ENCODE data around the gene CD247.

- TF ChIP-seq FOXP4 (CRISPR knock-in tag; IDR thresholded peaks at IDR 0.05; ENCODE audit: borderline replicate concordance): no peak
- TF ChIP-seq CTCF (IDR thresholded peaks at IDR 0.05 in 2 of 3, conservative IDR thresholded peaks at IDR 0.05 in 1 of 3; ENCODE audit: insufficient read depth in 2 of 3, low read depth in 1 of 3, low read length in 3 of 3): no peak
- no peak for TF ChIP-seq ETV6 (IDR thresholded peaks at IDR 0.05; ENCODE audit: borderline replicate concordance in 1 of 2, low read depth in 2 of 2, low read length in 1 of 2)
- TF ChIP-seq ETV6 (CRISPR knock-in tag; IDR thresholded peaks at IDR 0.05; ENCODE audit: borderline replicate concordance): no peak
- no peak for TF ChIP-seq ZNF24 (IDR thresholded peaks at IDR 0.05)
- no peak for TF ChIP-seq SIN3A (IDR thresholded peaks at IDR 0.05; ENCODE audit: borderline replicate concordance in 2 of 2, control insufficient read depth in 1 of 2, low read depth in 2 of 2, low read length in 2 of 2)
- no peak for TF ChIP-seq TEAD2 (tag; IDR thresholded peaks at IDR 0.05)
- no peak for TF ChIP-seq FOXA3 (CRISPR knock-in tag; conservative IDR thresholded peaks at IDR 0.05 in 1 of 2, IDR thresholded peaks at IDR 0.05 in 1 of 2)
- no peak for TF ChIP-seq ZNF124 (CRISPR knock-in tag; IDR thresholded peaks at IDR 0.05)
- no peak for TF ChIP-seq NFYB (IDR thresholded peaks at IDR 0.05; ENCODE audit: extremely low read depth, insufficient read length)
These were observed 40.3 kb downstream of the CD247 start for GRCh38 chr1:167477986-167478385.
